Activated CD8-positive, alpha-beta memory T cell treated with anti-CD3 and anti-CD28 coated beads, Interleukin-2, amount 50 U/mL, for 48 hours (primary cell): ENCODE measurements around the gene SULT2B1.
"Not testable (repeated sequence)": the region's sequence is repeated elsewhere in the genome, so short reads cannot be mapped to it uniquely, and the experiment has no call there.

Experiments
- DNase-seq: peaks from one replicate; pipeline ENCODE4 v3.0.0-alpha.2; 2020

SULT2B1 gene

DNA sequence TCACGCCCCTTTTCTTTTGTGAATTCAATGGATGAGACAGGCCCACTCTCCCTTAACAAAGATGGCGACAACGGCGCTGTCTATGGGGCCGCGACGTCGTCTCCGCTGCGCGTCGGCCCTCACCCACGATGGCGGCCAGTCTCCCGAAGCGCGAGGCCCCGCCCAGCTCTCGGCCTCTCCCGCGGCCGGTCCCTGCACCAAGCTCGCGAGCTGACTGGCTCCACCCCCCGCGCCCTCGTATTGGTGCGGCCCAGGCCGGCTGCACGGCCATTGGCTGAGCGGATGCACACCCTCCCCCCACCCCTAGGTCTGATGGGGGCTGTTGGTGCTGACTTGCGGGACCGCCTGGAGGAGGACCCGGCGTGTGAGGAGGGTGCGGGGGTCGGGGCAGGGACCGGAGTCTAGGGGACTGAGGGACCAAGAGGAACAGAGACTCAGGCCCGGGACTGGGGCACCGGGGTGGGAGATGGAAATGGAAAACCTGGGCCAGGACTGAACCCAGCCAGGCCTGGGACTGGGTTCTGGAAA, 72.2 kb downstream of the SULT2B1 start:
- peak; percentile 98 for DNase-seq

DNA sequence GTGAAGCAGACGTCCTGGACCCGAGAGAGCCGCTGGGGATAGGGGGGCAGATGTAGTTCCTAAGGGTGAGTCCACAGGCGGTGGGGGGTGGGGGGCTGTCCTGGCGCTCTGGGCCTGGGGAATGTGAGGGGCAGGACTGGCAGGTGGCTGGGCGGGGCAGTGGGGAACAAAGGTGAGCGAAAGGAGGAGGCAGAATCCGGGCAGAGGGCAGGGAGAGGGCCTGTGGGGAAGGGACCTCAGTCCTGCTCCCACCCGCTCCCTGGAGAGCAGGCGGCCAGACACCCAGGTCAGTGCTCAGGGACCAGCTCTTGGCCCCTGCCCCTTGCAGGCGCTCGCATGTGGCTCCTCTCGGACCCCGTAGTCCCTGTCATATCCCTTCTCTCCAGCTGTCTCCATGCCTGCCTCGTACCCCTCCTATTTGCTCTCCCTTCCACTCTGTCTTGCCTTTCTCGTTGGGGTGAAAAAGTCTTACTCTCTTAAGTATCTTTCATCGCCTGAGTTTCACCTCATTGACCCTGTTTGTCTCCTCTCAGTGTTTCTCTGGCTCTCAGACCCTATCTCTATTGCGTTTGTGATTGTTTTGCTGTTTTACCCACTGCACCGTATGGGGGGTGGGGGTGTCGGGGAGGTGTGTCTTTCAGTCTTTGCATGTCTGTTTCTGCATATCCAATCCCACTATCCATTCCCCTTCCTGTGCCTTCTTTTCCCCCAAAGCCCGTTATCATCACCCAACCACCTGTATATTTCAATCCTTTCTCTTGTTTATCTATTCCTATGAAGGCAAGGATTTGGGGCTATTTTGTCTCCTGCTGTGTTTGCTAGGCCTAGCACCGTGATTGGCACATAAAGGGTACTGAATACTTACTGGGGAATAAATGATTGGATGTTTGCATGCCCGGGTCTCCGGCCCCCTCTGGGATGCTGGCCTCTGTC, 73.1 kb downstream of the SULT2B1 start:
- no peak for DNase-seq

DNA sequence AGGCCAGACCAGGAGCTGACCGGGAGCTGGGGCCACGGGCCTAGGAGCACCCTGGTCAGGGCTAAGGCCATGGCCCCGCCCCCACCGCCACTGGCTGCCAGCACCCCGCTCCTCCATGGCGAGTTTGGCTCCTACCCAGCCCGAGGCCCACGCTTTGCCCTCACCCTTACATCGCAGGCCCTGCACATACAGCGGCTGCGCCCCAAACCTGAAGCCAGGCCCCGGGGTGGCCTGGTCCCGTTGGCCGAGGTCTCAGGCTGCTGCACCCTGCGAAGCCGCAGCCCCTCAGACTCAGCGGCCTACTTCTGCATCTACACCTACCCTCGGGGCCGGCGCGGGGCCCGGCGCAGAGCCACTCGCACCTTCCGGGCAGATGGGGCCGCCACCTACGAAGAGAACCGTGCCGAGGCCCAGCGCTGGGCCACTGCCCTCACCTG, 73.9 kb downstream of the SULT2B1 start:
- no peak for DNase-seq

DNA sequence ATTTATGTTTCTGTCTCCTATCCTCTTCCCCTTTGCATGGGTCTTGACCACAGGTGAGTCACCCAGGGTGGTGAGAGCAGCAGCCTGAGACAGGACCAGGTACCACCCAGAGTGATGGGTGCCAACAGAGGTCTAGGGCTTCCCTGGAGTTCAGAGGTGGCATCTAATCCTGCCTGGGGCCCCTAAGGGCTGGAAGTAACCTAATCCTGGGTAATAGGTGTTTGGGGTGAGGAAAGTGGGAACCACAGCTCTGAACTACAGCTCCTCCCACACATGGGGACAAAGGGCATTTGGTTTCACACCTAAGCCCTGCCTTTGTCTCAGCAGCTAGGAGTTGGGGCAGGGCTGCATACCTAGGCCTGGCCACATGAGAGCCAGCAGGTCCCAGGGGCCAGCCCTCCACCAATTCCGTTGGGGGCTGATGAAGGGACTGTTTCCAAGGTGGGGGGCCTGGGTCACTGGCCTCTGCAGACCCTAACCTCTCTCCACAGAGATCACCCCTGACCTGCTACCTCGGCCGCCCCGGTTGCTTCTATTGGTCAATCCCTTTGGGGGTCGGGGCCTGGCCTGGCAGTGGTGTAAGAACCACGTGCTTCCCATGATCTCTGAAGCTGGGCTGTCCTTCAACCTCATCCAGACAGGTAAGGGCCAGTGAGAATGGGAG, 75.4 kb downstream of the SULT2B1 start:
- no peak for DNase-seq

DNA sequence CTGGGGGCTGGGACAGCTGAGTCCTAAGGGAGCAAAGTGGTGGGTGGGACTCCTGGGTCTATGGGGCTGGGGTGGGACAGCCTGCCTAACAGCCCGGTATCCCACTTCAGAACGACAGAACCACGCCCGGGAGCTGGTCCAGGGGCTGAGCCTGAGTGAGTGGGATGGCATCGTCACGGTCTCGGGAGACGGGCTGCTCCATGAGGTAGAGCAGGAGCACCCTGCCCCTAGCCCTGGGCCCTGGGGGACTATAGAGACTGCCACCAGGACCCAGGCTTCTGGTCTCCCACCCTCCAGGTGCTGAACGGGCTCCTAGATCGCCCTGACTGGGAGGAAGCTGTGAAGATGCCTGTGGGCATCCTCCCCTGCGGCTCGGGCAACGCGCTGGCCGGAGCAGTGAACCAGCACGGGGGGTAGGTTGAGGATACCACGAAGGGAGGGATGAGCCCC, 75.9 kb downstream of the SULT2B1 start:
- DNase-seq, result no peak

DNA sequence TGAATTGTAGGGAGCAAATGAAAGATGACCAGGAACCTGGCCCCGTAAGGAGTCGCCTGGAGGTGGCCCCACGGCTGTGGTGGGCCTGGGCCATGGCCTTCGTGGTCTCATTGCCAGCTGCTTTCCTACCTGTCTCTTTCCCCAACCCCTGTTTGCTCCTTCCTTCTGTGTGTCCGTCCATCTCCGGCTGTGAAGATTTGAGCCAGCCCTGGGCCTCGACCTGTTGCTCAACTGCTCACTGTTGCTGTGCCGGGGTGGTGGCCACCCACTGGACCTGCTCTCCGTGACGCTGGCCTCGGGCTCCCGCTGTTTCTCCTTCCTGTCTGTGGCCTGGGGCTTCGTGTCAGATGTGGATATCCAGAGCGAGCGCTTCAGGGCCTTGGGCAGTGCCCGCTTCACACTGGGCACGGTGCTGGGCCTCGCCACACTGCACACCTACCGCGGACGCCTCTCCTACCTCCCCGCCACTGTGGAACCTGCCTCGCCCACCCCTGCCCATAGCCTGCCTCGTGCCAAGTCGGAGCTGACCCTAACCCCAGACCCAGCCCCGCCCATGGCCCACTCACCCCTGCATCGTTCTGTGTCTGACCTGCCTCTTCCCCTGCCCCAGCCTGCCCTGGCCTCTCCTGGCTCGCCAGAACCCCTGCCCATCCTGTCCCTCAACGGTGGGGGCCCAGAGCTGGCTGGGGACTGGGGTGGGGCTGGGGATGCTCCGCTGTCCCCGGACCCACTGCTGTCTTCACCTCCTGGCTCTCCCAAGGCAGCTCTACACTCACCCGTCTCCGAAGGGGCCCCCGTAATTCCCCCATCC, 76.7 kb downstream of the SULT2B1 start:
- no peak for DNase-seq

DNA sequence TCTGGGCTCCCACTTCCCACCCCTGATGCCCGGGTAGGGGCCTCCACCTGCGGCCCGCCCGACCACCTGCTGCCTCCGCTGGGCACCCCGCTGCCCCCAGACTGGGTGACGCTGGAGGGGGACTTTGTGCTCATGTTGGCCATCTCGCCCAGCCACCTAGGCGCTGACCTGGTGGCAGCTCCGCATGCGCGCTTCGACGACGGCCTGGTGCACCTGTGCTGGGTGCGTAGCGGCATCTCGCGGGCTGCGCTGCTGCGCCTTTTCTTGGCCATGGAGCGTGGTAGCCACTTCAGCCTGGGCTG, 77.3 kb downstream of the SULT2B1 start:
- DNase-seq, result no peak

DNA sequence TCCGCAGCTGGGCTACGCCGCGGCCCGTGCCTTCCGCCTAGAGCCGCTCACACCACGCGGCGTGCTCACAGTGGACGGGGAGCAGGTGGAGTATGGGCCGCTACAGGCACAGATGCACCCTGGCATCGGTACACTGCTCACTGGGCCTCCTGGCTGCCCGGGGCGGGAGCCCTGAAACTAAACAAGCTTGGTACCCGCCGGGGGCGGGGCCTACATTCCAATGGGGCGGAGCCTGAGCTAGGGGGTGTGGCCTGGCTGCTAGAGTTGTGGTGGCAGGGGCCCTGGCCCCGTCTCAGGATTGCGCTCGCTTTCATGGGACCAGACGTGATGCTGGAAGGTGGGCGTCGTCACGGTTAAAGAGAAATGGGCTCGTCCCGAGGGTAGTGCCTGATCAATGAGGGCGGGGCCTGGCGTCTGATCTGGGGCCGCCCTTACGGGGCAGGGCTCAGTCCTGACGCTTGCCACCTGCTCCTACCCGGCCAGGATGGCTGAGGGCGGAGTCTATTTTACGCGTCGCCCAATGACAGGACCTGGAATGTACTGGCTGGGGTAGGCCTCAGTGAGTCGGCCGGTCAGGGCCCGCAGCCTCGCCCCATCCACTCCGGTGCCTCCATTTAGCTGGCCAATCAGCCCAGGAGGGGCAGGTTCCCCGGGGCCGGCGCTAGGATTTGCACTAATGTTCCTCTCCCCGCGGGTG, 77.8 kb downstream of the SULT2B1 start:
- no peak for DNase-seq

DNA sequence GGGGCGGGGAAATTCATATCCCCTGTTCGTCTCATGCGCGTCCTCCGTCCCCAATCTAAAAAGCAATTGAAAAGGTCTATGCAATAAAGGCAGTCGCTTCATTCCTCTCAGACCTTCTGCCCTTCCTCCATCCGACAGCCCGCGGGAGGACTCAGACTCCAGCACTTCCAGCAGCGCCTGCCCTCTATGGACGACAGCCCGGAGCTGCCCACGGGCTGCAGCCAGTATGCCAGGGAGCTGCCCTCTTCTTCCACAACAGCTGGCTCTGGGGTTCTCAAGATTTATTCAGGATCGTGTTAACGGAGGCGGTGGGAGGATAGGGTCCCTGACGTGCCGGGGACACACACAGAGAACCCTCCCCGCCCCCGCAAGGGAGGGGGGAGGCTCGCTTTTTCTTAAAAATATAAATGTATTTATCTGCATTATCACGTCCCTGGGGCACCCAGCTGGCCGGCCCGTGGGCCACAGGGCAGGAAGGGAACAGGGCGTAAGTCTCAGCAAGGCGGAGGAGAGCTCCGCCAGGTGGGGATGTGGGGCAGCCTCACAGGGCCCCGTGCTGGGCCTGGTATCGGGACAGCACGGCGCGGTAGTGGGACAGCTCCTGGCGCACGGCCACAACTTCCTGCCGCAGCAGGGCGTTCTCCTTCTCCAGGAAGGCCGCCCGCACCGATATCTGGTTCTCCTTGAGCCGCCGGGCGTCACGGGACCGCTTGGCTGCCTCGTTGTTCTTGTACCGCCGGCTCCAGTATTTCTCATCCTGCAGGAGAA, 78.5 kb downstream of the SULT2B1 start:
- DNase-seq, result no peak

DNA sequence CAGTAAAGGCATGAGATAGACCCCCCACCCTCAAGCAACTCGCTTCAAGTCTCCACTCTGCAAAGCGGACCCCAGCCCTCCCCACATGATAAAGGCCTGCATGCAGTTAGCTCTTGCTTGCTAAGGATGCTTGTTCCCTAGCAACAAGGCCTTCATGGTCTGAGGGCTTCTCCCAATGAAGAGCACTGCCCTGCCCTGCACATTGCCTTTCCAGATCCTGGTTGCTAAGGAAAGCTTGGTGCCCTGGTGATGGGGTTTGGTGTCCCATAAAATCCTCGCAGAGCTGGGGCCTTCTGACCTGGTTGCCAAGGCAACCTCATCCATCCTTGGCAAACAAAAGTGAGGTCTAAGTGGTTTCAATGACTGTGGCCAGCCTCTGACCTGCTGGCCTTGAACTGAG, 79.3 kb downstream of the SULT2B1 start:
- no peak for DNase-seq

DNA sequence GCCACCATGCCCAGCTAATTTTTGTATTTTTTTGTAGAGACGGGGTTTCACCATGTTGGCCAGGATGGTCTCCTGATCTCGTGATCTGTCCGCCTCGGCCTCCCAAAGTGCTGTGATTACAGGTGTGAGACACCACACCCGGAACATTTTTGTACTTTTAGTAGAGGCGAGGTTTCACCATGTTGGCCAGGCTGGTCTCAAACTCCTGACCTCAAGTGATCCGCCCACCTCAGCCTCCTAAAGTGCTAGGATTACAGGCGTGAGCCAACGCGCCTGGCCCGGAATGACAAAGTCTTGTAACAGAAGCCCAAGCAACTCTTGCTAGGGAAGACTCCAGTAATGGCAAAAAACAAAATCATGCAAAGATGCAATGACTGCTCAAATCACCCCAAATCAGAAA, 80.3 kb downstream of the SULT2B1 start:
- DNase-seq, result not testable (repeated sequence)

DNA sequence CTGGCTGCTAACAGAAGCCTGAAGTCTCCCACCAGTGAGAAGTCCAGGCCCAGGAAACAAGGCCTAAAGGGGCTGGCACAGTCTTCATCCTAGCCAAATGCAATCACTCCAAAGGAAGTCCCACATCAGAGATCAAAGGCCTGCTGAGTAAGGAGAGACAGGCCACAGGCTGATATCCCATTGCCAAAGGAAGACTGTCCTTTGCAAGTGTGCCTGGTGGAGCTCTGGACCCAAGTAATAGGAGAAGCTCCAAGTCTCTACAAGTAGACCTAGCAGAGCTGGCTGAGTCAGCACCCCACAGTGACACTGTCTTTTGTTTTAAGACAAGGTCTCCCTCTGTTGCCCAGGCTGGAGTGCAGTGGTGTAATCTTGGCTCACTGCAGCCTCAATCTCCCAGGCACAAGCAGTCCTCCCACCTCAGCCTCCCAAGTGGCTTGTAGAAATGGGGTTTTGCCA, 80.7 kb downstream of the SULT2B1 start:
- DNase-seq, result no peak

DNA sequence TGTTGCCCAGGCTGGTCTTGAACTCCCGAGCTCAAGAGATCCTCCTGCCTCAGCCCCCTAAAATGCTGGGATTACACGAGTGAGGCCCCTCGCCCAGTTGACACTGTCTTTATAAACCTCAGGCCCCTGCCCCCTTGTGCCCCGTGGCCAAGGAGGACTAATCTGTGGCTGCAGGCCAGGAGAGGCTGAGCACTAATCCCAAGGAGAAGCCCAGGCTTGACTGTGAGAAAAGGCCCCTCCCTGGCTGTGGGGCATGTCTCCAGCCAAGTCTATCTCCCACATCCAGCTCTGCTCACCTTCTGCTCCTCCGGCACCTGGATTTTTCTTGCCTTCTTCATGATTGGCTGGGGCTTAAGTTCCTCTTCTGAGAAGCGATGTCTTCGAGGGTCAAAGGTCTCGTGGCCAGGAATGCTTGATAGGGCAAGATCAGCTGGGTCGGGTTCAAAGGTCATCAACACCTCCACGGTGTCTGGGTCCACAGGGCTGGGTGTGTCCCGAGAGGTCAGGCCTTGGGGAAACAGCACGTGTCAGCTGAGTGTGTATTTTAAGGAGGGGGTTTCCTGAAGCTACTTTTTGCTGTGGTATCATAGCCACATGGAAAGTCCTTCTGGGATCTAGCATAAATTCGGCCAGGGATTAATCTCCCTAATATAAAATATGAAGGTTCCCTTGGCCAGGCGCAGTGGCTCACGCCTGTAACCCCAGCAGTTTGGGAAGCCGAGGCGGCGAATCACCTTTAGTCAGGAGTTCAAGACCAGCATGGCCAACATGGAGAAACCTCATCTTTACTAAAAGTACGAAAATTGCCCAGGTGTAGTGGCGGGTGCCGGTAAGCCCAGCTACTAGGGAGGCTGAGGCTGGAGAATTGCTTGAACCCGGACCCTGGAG, 81.4 kb downstream of the SULT2B1 start:
- DNase-seq, result no peak

DNA sequence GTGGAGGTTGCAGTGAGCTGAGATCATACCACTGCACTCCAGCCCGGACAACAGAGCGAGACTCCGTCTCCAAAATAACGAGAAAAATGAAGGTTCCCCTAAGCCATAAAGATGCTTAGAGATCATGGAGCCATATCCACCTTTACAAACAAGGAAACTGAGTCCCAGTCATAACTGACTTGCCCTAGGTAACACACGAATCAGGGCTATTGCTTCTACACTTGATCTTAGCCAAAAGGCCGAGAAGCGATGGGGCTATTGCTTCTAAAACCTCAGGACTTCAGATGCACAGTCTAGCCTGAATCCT, 82.0 kb downstream of the SULT2B1 start:
- no peak for DNase-seq

DNA sequence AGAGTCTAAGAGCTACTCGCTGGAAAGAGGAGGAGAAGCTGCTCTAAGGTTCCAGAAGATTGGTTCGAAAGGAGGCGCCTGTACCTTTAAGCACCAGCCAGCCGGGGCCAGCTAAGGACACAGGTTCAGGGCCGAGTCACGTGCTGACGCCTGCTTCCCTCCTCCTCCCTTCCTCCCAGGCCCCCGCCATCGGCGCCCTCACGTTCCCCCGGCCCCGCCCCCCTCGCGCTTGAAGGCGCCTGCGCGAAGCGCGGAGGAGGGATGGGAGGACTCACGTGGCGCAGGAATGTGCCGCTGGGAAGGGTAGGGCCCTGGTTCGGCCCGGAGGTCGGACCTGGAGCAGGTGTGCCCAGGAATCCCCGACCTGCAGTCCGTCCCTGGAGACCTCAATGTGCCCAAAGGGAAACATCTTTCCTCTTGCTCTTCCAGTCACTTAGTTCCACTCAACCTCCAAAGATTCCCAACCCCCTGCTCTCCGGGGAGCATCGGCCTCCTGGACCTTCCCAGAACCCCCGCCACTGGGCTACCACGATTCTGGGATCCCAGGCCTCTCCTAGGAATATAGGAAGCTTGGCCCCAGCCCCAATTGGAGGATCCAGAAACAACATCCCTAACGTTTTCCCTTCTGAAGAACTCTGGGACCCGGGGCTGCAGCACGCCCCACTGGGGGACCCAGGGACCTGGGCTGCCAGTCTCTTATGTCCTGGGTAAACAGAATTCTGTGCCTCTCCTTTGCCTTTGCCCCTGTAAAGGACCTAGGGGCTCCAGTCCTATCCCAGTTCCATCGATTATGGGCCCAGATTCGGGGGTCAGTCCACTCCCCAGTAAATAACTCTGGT, 82.7 kb downstream of the SULT2B1 start:
- peak; percentile 96 for DNase-seq

DNA sequence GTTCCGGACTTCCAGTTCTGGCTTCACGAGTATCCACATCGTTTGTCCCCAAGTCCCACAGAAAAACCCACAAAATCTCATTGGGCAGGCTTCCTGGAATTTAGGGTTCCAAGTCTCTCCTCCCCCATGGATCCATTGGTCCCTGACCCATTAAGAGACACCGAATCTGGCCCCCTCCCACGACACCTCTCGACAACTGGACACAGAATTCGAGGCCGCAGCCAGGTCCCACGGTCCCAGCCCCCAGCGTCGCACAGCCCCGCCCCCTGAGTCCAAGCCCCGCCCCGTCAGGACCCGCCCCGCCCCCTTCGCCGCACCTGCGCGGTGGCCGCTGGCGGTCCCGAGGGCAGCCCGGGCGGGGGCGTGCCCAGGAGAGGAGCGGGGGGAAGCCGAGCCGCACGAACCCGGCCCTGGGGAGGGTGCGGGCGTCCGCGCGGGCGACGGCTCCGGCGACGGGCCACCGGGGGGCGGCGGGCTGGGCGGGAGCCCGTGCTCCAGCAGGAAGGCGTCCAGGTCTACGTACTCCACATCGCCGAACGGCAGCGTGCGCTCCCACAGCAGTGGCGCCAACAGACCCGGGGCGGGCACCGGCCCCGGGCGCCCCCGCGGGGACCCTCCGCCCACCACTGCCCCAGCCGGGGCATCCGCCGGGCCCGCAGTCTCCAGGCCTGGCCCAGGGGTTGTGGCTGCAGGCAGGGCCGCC, 83.4 kb downstream of the SULT2B1 start:
- peak; percentile 93 for DNase-seq

DNA sequence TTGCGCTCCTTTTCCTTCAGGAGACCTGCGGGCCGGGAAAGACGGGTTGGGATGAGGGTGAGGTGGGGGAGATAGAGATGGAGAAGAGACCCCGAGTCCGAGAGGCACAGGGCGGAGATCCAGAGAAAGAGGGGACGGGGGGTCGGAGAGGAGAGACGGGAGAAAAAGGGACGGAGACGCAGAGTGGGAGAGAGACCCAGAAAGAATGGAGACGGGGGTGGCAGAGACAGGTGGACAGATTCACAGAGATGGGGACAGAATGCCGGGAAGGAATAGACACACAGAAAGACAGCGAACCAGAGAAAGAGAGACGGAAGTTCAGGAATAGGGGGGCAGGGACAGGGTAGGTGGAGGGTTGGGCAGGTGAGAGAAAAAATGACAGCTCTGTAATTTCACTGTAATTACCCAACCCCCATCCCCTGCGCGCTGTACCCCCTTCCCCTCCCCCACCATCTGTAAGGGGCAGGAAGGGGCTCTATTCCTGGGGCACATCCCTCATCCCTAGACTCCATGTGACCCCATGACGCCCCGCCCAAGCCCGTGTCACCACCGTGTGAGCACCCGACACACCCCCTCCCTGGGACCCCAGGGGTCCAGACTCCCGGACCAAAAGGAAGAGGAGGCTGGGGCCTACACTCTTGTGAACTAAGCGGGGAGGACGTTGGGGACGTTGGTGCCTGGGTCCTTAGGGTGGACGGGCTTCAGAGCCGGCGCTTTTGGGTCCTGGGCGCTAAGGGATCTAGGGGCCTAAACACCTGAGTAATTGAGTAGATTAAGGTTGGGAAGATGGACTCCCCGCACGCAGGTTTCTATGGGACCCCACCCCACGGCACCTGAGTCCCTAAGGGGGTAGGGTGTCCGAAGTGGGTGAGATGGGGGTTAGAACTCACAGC, 84.2 kb downstream of the SULT2B1 start:
- DNase-seq, result peak; percentile 64

DNA sequence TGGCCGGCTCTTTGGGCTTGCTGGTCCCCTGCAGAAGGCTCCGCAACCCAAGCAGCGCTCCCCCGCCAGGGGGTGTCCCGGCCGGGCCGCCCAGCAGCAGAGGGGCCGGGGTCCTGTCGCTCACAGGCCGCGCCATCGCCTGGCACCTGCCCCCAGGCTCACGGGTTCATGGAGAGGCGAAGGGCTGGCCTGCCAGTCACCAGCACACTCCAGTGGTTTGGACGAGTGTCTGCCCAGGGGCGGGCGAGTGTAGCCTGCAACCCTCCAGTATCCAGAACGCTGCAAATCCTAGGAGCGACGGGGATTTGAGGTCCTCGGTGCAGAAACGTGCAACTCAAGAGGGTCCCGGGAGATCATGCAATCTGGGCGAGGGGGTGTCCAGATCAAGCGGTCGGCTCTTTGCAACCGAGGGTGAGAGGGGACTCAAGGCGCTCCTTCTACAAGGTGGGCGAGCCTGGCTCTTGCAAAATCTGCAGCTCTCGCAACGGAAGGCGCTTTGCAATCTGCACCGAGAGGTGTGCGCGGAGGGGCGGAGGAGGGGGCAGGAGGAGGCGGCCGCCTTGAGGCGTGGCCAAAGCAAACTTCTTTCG, 85.0 kb downstream of the SULT2B1 start, which contains the start of gene DBP:
Gene DBP (minus strand): TSS at position 521 of the 590 bp plus-strand sequence. CDS start 385 bp downstream, at position 136.
- DNase-seq, result peak; percentile 73
